GM23338 (cell line): ENCODE data around the gene DLG2. TPM values are rescaled to one million over a fixed set of nuclear protein-coding genes. Genes with fewer than 3 reads are reported as not detected.

ENCODE experiments used
- ATAC-seq: fragments of 200-7000 bp; cut with Tn5 transposase; 3 replicates; pipeline ENCODE4 v1.9.1; 2020
- DNase-seq: peaks from one replicate; pipeline ENCODE4 v3.0.0-alpha.2; 2015; ENCODE audit warnings: low spot score
- H2AFZ ChIP-seq: fragments of 200-600 bp; sonication (generic); 2 replicates; pipeline ENCODE4 v1.8.0; 2016; ENCODE audit warnings: antibody characterized with exemption, mild to moderate bottlenecking, moderate library complexity
- H3F3A ChIP-seq: fragments of 200-600 bp; sonication (generic); replicated peaks from 2 replicates; pipeline ENCODE4 v1.8.0; 2017; ENCODE audit warnings: antibody characterized with exemption, mixed run types, low read depth
- H3K27ac ChIP-seq: fragments of 200-600 bp; sonication (generic); 2 replicates; pipeline ENCODE4 v1.6.1; 2016; ENCODE audit warnings: low read depth
- H3K27me3 ChIP-seq: fragments of 200-600 bp; sonication (generic); 2 replicates; pipeline ENCODE4 v1.8.0; 2016; ENCODE audit warnings: mild to moderate bottlenecking, mixed run types, moderate library complexity; ENCODE audit not compliant: insufficient read depth
- H3K36me3 ChIP-seq: fragments of 200-600 bp; sonication (generic); 2 replicates; pipeline ENCODE4 v1.8.0; 2016; ENCODE audit warnings: mild to moderate bottlenecking; ENCODE audit not compliant: insufficient read depth
- H3K4me1 ChIP-seq: fragments of 200-600 bp; sonication (generic); 2 replicates; pipeline ENCODE4 v1.8.0; 2016; ENCODE audit warnings: mild to moderate bottlenecking, moderate library complexity; ENCODE audit not compliant: insufficient read depth
- H3K4me2 ChIP-seq: fragments of 200-600 bp; sonication (generic); 2 replicates; pipeline ENCODE4 v1.7.1; 2017; ENCODE audit warnings: mixed run types
- H3K4me3 ChIP-seq: fragments of 200-600 bp; sonication (generic); 2 replicates; pipeline ENCODE4 v1.6.1; 2016; ENCODE audit warnings: mixed run types
- H3K79me2 ChIP-seq: fragments of 200-600 bp; sonication (generic); replicated peaks from 2 replicates; pipeline ENCODE4 v1.8.0; 2017; ENCODE audit warnings: mild to moderate bottlenecking; ENCODE audit not compliant: insufficient read depth
- H3K9me2 ChIP-seq: fragments of 200-600 bp; sonication (generic); 2 replicates; pipeline ENCODE4 v1.8.0; 2017; ENCODE audit not compliant: insufficient read depth
- H4K20me1 ChIP-seq: fragments of 200-600 bp; sonication (generic); replicated peaks from 2 replicates; pipeline ENCODE4 v1.8.0; 2017; ENCODE audit warnings: mild to moderate bottlenecking; ENCODE audit not compliant: insufficient read depth
- H3K27ac Mint-ChIP-seq: 2 replicates; pipeline ENCODE4 v1.8.0; 2020; ENCODE audit warnings: inconsistent platforms, mild to moderate bottlenecking, moderate library complexity, mixed read lengths
- H3K27me3 Mint-ChIP-seq: 3 replicates; pipeline ENCODE4 v1.8.0; 2022; ENCODE audit warnings: low read depth, mild to moderate bottlenecking, moderate library complexity, mixed read lengths, inconsistent platforms; ENCODE audit not compliant: insufficient read depth, poor library complexity
- H3K36me3 Mint-ChIP-seq: 3 replicates; pipeline ENCODE4 v1.8.0; 2021; ENCODE audit warnings: low read depth, mild to moderate bottlenecking, inconsistent platforms, moderate library complexity, mixed read lengths
- H3K4me1 Mint-ChIP-seq: 3 replicates; pipeline ENCODE4 v1.8.0; 2020; ENCODE audit warnings: mild to moderate bottlenecking, inconsistent platforms, mixed read lengths
- H3K4me3 Mint-ChIP-seq: 3 replicates; pipeline ENCODE4 v1.8.0; 2021; ENCODE audit warnings: moderate library complexity, mild to moderate bottlenecking, inconsistent platforms, mixed read lengths
- H3K9me3 Mint-ChIP-seq: 3 replicates; pipeline ENCODE4 v1.8.0; 2020; ENCODE audit warnings: moderate library complexity, mild to moderate bottlenecking, inconsistent platforms, mixed read lengths
- CREB1 ChIP-seq: fragments of 250-450 bp; sonication (Bioruptor Pico); IDR thresholded peaks from 2 replicates; pipeline ENCODE4 v1.5.0; 2020; ENCODE audit warnings: low read depth, mild to moderate bottlenecking, moderate library complexity
- EZH2 ChIP-seq: fragments of 200-600 bp; sonication (generic); IDR thresholded peaks from one replicate; pipeline ENCODE4 v1.8.0; 2017; ENCODE audit warnings: antibody characterized with exemption, mild to moderate bottlenecking, low read depth; ENCODE audit not compliant: unreplicated experiment
- EZH2phosphoT487 ChIP-seq: fragments of 200-600 bp; sonication (generic); IDR thresholded peaks from one replicate; pipeline ENCODE4 v1.8.1; 2018; ENCODE audit warnings: antibody characterized with exemption; ENCODE audit not compliant: unreplicated experiment
- JUNB ChIP-seq: IDR thresholded peaks from one replicate; pipeline ENCODE4 v1.6.1; 2016; ENCODE audit warnings: antibody characterized with exemption; ENCODE audit not compliant: unreplicated experiment
- NANOG ChIP-seq: IDR thresholded peaks from 2 replicates; pipeline ENCODE4 v1.6.1; 2016; ENCODE audit warnings: antibody characterized with exemption, borderline replicate concordance
- POLR2AphosphoS5 ChIP-seq: IDR thresholded peaks from 2 replicates; pipeline ENCODE4 v1.6.1; 2016; ENCODE audit warnings: antibody characterized with exemption, low read depth
- REST ChIP-seq: IDR thresholded peaks from one replicate; pipeline ENCODE4 v1.6.1; 2018; ENCODE audit warnings: antibody characterized with exemption; ENCODE audit not compliant: unreplicated experiment
- STAT1 ChIP-seq: IDR thresholded peaks from one replicate; pipeline ENCODE4 v1.6.1; 2016; ENCODE audit warnings: antibody characterized with exemption; ENCODE audit not compliant: unreplicated experiment
- ZNF114 ChIP-seq: fragments of 250-450 bp; sonication (Bioruptor Pico); IDR thresholded peaks from 2 replicates; pipeline ENCODE4 v1.5.0; 2020; ENCODE audit warnings: mild to moderate bottlenecking, moderate library complexity
- ZNF331 ChIP-seq: fragments of 250-450 bp; sonication (Bioruptor Pico); IDR thresholded peaks from 2 replicates; pipeline ENCODE4 v1.5.0; 2020; ENCODE audit warnings: low read depth, mild to moderate bottlenecking, moderate library complexity
- ZNF462 ChIP-seq: fragments of 250-450 bp; sonication (Bioruptor Pico); IDR thresholded peaks from 2 replicates; pipeline ENCODE4 v1.5.0; 2020; ENCODE audit warnings: mild to moderate bottlenecking, moderate library complexity
- polyA plus RNA-seq: library from polyadenylated mRNA; unstranded; fragments of >200 nt; fragmentation: Nextera tagmentation; extraction: Ambion mirVana; gene quantifications from 2 replicates; pipeline ENCODE4 v1.2.1, GENCODE V29; 2016
- total RNA-seq: library from RNA; depleted of rRNA; stranded (reverse); fragments of >200 nt; shearing (Covaris generic); gene quantifications from 2 replicates; pipeline ENCODE4 v1.2.3, GENCODE V29; 2014
- TF ChIP-seq, protein P1 (sequence below): IDR thresholded peaks from 2 replicates; pipeline ENCODE4 v1.6.1; 2016; ENCODE audit warnings: antibody characterized with exemption
- TF ChIP-seq, protein P2 (sequence below), 2 experiments: fragments of 200-600 bp in 1 of 2; sonication (generic) in 1 of 2; conservative IDR thresholded peaks; 2 replicates each; pipeline versions ENCODE4 v1.5.1 to v1.6.1; 2016 to 2017; ENCODE audit warnings: antibody characterized with exemption in 2 of 2, low read depth in 2 of 2, mild to moderate bottlenecking in 2 of 2, moderate library complexity in 1 of 2

DLG2 gene
- total and polyA plus RNA-seq, 2 experiments from 2014 or later = 19.8 to 21.5 TPM

- no peak overlapping the region for H2AFZ ChIP-seq
- Mint-ChIP-seq H3K27me3 (peaks cover 3% of the 10 kb centered on the region), H3K27ac (peak overlapping the region; percentile 79; the same call in 1 of the 2 replicates), H3K4me1 (peaks cover 8% of the 10 kb centered on the region; the same call in 2 of the 3 replicates), H3K9me3 (no peaks in the 10 kb centered on the region), H3K4me3 (no peak overlapping the region), H3K36me3 (no peaks in the 10 kb centered on the region)
- no peaks in the 10 kb centered on the region for H3K9me2 ChIP-seq
- H3K4me3 ChIP-seq = no peak overlapping the region
- H3K4me1 ChIP-seq = peaks cover 7% of the 10 kb centered on the region; the same call in 1 of the 2 replicates
- ATAC-seq (no peak), DNase-seq (no peak)
- no peaks in the 10 kb centered on the region for H3K27me3 ChIP-seq
- H3K27ac ChIP-seq = no peak overlapping the region
- TF ChIP-seq STAT1 (no peak), ZNF331 (CRISPR knock-in tag) (no peak), NANOG (no peak), EZH2phosphoT487 (no peak), REST (no peak), POLR2AphosphoS5 (no peak), EZH2 (no peak), ZNF114 (CRISPR knock-in tag) (no peak), CREB1 (CRISPR knock-in tag) (no peak), JUNB (no peak), ZNF462 (CRISPR knock-in tag) (no peak)
- TF ChIP-seq, protein P1, sequence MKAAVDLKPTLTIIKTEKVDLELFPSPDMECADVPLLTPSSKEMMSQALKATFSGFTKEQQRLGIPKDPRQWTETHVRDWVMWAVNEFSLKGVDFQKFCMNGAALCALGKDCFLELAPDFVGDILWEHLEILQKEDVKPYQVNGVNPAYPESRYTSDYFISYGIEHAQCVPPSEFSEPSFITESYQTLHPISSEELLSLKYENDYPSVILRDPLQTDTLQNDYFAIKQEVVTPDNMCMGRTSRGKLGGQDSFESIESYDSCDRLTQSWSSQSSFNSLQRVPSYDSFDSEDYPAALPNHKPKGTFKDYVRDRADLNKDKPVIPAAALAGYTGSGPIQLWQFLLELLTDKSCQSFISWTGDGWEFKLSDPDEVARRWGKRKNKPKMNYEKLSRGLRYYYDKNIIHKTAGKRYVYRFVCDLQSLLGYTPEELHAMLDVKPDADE = no peak
- TF ChIP-seq, protein P2, sequence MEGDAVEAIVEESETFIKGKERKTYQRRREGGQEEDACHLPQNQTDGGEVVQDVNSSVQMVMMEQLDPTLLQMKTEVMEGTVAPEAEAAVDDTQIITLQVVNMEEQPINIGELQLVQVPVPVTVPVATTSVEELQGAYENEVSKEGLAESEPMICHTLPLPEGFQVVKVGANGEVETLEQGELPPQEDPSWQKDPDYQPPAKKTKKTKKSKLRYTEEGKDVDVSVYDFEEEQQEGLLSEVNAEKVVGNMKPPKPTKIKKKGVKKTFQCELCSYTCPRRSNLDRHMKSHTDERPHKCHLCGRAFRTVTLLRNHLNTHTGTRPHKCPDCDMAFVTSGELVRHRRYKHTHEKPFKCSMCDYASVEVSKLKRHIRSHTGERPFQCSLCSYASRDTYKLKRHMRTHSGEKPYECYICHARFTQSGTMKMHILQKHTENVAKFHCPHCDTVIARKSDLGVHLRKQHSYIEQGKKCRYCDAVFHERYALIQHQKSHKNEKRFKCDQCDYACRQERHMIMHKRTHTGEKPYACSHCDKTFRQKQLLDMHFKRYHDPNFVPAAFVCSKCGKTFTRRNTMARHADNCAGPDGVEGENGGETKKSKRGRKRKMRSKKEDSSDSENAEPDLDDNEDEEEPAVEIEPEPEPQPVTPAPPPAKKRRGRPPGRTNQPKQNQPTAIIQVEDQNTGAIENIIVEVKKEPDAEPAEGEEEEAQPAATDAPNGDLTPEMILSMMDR (conservative IDR thresholded peaks at IDR 0.05; ENCODE audit: low read depth in 2 of 2) = no peak
- H3K4me2 ChIP-seq = no peak overlapping the region
- no peaks in the 10 kb centered on the region for H4K20me1 ChIP-seq
- H3K79me2 ChIP-seq = no peaks in the 10 kb centered on the region
- no peaks in the 10 kb centered on the region for H3K36me3 ChIP-seq
- H3F3A ChIP-seq = no peaks in the 10 kb centered on the region
Observed at GRCh38 chr11:83630211-83630610, 1996.9 kb downstream of the DLG2 start.
